NCI-H1930 (cell line): Measurements from ENCODE around the gene STMN3.
"Not testable (repeated sequence)": the region's sequence is repeated elsewhere in the genome, so short reads cannot be mapped to it uniquely, and the experiment has no call there.

Source experiments
- DNase-seq, 2 experiments: peaks; one replicate each; lab custom pipeline; 2025; lab: John Stamatoyannopoulos, UW

The STMN3 gene

DNA sequence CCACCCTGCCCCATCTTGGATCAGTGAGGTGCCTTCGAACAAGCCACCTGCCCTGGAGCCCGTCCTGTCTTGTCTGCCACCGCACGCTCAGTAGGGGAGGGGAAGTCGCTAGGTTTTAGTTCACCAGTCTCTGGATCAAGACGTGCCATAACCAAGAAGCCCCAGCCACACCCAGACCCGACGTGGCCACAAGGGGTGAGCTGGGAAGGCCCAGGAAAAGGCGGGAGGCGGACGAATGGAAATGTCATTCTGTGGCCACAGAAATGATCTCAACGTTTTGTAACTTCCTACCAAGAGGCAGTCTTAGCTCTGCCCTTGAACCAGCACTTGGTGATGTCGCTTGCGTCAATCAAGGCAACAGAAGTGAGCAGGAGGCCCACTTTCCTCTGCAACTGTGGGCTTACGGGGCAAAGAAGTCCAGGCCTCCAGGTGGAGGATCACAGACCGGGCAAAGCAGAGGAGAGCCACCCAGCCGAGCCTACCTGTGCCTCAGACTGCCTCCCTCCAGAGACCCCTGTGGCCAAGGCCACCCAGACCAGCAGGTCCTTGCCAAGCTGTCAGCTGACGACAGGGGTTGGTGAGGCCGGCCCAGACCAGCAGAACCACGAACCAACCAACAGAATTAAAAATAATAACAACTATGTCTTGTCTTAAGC, 40.8 kb downstream of the STMN3 start:
- no peak for DNase-seq

DNA sequence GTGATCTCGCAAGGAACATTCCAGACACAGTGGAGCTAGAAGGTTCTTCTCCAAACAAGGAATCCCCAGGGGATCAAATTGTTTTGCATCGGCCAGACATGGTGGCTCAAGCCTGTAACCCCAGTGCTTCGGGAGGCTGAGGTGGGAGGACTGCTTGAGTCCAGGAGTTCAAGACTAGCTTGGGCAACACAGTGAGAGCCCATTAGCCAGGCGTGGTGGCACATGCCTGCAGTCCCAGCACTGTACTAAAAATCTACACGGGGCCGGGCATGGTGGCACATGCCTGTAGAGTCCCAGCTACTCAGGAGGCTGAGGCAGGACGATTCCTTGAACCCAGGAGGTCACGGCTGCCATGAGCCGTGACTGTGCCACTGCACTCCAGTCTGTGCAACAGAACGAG, 41.6 kb downstream of the STMN3 start:
- DNase-seq, result no peak

- DNase-seq, result no peak
Observed at GRCh38 chr20:63610581-63611435, 42.4 kb downstream of the STMN3 start.

DNA sequence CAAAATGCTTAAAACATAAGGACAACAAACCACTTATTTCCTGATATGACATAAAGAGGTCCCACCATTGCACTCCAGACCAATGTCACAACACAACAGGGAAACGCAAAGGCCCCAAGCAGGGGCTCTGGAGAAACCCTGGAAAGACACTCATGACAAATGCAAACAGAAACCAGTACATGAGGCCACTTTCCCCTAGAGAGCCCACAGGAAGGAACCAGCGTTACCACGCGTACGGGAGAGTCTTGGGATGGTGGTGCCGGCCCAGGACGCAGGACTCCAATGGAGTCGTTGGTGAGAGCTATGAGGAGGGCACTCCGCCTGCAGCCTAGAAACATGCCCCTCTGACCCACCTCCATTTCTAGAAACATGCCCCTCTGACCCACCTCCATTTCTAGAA, 46.5 kb downstream of the STMN3 start:
- DNase-seq, result no peak

- no peak for DNase-seq
Observed at GRCh38 chr20:63602321-63602720, 50.9 kb downstream of the STMN3 start.

GRCh38 chr20:63601679-63602078, 51.5 kb downstream of the STMN3 start:
- DNase-seq, result not testable (repeated sequence)

GRCh38 chr20:63599396-63600050, 53.7 kb downstream of the STMN3 start:
- DNase-seq, result no peak

DNA sequence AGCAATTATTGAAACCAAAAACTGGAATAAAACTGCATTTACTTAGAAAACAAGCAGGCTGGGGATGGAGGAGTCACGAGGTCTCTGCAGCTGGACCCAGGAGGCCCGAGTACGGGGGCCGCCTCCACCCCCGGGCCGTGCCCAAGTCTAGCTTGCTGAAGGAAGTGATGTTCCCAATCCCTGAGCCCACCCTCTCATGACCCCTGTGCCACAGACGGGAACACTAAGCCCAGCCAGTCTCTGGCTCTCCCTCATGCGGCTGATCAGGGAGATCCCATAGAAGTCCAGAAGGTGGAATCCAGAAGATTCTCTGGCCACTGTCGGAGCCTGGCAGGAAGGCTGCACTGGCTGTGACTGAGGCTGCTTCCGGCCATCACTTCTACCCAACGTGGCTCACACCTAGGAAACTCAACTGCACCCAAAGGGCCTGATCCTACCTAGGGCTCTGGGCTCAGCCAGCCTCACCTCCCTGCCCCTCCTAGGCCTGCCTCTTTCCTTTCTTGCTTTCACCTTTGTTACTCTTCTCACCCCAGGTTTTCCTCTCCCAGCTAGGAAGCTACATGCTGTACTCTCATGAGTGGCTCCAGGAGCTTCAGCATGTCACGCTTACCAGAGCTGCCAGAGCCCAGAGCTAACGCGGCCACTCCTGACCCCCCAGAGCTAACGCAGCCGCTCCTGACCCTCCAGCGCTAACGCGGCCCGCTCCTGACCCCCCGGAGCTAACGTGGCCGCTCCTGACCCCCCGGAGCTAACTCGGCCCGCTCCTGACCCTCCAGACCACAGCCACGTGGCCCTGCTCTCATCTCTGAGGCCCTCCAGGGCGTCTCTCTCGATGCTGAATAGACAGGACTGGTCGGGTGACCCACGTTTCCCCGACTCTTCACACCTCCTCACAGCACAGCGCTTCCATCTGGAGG, 54.5 kb downstream of the STMN3 start:
- DNase-seq, result no peak

- no peak for DNase-seq
Observed at GRCh38 chr20:63597651-63598478, 55.4 kb downstream of the STMN3 start.

DNA sequence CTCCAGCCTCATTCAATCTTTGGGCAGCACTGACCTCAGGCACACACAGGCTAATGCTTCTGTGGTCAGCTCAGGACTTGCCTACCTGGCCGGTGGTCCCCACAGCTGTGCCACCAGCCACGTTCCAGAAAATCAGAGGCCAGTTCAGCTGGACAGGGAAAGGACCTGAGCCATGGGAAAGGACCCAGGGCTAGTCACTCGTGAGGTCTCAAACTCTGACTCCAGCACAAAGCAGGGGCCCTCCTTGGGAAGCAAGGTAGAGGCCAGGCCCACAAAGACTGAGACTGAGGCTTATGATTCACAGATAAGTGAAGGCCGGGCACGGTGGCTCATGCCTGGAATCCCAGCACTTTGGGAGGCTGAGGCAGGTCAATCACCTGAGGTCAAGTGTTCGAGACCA, 56.8 kb downstream of the STMN3 start:
- DNase-seq, result no peak

DNA sequence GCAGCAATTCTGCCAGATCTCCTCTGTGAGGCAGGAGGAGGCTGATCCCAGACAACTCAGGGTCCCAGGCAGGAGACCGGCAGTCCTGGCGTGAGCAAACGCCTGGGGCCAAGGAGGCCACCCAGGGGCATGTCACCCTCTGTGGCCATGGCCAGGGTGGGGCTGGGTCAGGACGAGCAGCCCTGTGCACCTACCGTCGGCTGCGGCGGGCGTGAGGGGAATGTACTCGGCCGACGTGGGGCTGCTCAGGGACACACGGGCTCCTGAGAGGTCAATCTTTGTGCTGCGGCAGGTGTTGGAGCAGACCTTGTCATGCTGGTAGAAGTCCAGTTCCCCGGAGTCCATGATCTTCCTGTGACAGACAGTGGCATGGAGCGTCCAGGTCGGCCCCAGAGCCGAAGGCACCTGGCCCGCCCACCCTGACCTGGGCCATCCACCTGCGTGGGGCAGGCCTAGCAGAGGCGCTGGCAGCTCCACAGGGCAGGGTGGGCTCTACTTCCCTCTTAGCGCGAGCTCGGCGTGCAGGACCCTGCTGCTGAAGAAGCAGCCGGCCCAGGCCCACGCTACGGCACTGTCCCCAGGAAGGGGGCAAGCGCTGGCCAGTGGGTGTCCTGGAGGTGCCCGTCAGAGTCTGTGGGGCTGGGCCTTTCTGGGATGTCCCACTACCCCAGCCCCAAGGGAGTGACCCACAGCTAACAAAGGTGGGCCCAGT, 57.7 kb downstream of the STMN3 start:
- no peak for DNase-seq

DNA sequence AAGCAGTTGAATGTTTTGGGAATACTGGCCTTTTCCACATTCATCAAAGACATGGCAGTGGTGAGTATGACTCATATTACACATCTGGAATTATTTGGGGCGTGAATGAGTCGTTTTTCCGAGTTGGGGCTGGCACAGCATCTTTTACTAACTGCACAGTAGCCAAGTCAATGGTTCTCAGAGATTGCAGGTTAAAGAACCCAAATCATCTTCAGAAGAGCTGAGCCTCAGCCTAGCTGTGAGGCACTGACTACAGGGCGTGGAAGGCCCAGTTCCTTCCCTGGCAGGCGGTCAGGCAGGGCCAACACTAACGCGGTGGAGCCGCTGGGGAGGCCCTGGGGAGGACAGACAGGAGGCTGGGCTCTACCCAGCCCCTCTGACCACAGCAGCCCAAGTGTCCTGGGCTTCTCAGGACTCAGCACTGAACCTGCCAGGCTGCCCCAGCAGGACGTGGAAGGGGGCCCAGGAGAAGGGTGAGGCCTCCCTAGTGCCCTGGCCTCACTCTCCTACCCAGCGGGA, 59.1 kb downstream of the STMN3 start:
- no peak for DNase-seq

- no peak for DNase-seq
Observed at GRCh38 chr20:63592661-63593060, 60.6 kb downstream of the STMN3 start.

DNA sequence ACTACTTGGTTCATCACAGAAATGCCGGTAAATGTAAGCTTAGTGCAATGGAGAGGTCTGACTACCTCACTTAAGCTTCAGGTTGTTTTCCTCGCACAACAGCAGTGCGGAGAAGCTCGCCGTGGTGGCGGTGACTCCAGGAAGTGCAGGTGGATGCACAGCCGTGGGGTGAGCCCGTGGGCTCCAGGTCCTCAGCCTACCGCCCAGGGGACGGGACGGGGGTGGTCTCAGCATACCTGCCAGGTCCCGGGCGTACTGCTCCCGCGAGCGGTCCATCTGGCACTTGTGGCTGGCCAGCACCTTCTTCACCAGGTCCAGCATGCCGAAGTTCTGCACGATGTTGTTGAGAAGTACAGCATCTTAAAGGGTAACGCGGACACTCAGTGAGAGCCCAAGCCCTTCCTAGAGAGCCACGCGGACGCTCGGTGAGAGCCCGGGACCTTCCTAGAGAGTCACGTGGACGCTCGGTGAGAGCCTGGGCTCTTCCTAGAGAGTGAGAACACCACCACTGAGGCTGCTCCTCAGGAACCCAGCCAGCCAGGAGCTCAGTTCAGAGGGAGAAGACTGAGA, 61.4 kb downstream of the STMN3 start:
- DNase-seq, result no peak

DNA sequence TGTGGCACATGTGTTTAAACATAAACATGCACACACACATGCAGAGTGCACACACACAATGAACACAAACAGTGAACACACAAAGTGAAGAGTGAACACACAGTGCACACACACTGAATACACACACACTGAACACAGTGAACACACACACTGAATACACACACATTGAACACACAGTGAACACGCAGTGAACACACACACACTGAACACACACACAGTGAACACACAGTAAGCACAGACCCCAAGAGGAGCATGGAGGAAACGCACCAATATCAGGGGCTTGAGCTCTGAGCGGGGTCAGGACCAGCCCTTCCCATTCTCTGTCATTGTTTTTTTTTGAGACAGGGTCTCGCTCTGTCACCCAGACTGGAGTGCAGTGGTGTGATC, 62.1 kb downstream of the STMN3 start:
- no peak for DNase-seq

GRCh38 chr20:63590218-63591146, 62.7 kb downstream of the STMN3 start:
- DNase-seq, result no peak
